K562 (cell line): ENCODE results near the gene CASKIN1. TPM values are rescaled to one million over a fixed set of nuclear protein-coding genes. Genes with fewer than 3 reads are reported as not detected.
A peak's percentile ranks its signal among the peaks of the same experiment; 100 is the strongest.

Experiments
- CBX8 ChIP-seq: fragments of 200-600 bp; sonication (generic); IDR thresholded peaks from 2 replicates; pipeline ENCODE4 v1.6.1; 2012; ENCODE audit warnings: borderline replicate concordance, mixed run types, low read depth, mild to moderate bottlenecking, moderate library complexity, mixed read lengths, low read length, control low read depth, inconsistent platforms; ENCODE audit not compliant: poor library complexity, severe bottlenecking; ENCODE audit errors: extremely low read depth
- HMG20B ChIP-seq: fragments of 250-450 bp; sonication (Bioruptor Pico); IDR thresholded peaks from 2 replicates; pipeline ENCODE4 v1.5.0; 2021; ENCODE audit warnings: mild to moderate bottlenecking
- KHSRP ChIP-seq: fragments of 450-650 bp; IDR thresholded peaks from 2 replicates; pipeline ENCODE4 v1.6.1; 2017
- MITF ChIP-seq: IDR thresholded peaks from 2 replicates; pipeline ENCODE4 v1.6.1; 2014; ENCODE audit warnings: antibody characterized with exemption
- POLR2A ChIP-seq: fragments of 450-650 bp; conservative IDR thresholded peaks from 2 replicates; pipeline ENCODE4 v1.6.1; 2016
- POLR2B ChIP-seq: fragments of 450-650 bp; IDR thresholded peaks from 2 replicates; pipeline ENCODE4 v1.6.1; 2018; ENCODE audit warnings: low read depth; ENCODE audit not compliant: partially characterized antibody
- PRDM10 ChIP-seq: fragments of 450-650 bp; IDR thresholded peaks from 2 replicates; pipeline ENCODE4 v1.6.1; 2018; ENCODE audit not compliant: partially characterized antibody
- RBM14 ChIP-seq: fragments of 200-400 bp; formaldehyde crosslinking; IDR thresholded peaks from 2 replicates; pipeline ENCODE4 v1.6.1; 2018; ENCODE audit warnings: low read depth, mild to moderate bottlenecking, low read length, moderate library complexity, borderline replicate concordance; ENCODE audit not compliant: insufficient read depth
- SMARCE1 ChIP-seq: fragments of 450-650 bp; IDR thresholded peaks from 2 replicates; pipeline ENCODE4 v1.7.1; 2016; ENCODE audit warnings: mild to moderate bottlenecking
- SPI1 ChIP-seq: IDR thresholded peaks from 2 replicates; pipeline ENCODE4 v1.6.1; 2011; ENCODE audit warnings: low read depth, low read length, control low read depth, borderline replicate concordance
- TGIF2 ChIP-seq: sonication (generic); formaldehyde crosslinking; IDR thresholded peaks from 2 replicates; pipeline ENCODE4 v1.8.1; 2022; ENCODE audit warnings: mild to moderate bottlenecking, missing genetic modification reagents, moderate library complexity
- THRA ChIP-seq: fragments of 450-650 bp; IDR thresholded peaks from 2 replicates; pipeline ENCODE4 v1.6.1; 2017; ENCODE audit warnings: mild to moderate bottlenecking, moderate library complexity
- VEZF1 ChIP-seq: fragments of 200-800 bp; sonication (Bioruptor generic); IDR thresholded peaks from 2 replicates; pipeline ENCODE4 v1.6.1; 2017; ENCODE audit warnings: missing genetic modification characterization, missing compliant biosample characterization
- ZHX1 ChIP-seq: fragments of 150-350 bp; conservative IDR thresholded peaks from 2 replicates; pipeline ENCODE4 v1.6.1; 2014; ENCODE audit warnings: low read length
- polyA plus RNA-seq, 8 experiments: library from polyadenylated mRNA; depleted of rRNA in 4 of 8; stranded (reverse) in 5 of 8; unstranded in 3 of 8; fragments of >200 nt; fragmentation: Nextera tagmentation in 2 of 8; fragmentation: Illumina TruSeq in 1 of 8; extraction: Ambion mirVana in 2 of 8; extraction: Trizol in 1 of 8; gene quantifications; 2 replicates each; pipeline versions ENCODE4 v1.2.1 to v1.2.3, GENCODE V29; 2011 to 2014; ENCODE audit warnings: inconsistent platforms in 1 of 8, missing spikeins in 1 of 8
- total RNA-seq, 7 experiments: library from RNA; depleted of rRNA in 6 of 7; stranded (reverse); fragments of >200 nt in 6 of 7; fragmentation: Illumina TruSeq in 2 of 7; extraction: Trizol in 2 of 7; gene quantifications; 2 replicates each; pipeline versions ENCODE4 v1.2.1 to v1.2.3, GENCODE V29; 2011 to 2021; ENCODE audit warnings: low replicate concordance in 1 of 7
- TF ChIP-seq, protein P1 (sequence below): sonication (generic); formaldehyde crosslinking; IDR thresholded peaks from 2 replicates; pipeline ENCODE4 v1.8.0; 2022; ENCODE audit warnings: mild to moderate bottlenecking, missing genetic modification reagents

CASKIN1 gene
- total and polyA plus RNA-seq, 9 of the 15 experiments (the other 6 are each of a cell fraction or from before 2014, with no cell fraction given) = 0.15 to 4.5 (median 1.5) TPM; not detected in 2

DNA sequence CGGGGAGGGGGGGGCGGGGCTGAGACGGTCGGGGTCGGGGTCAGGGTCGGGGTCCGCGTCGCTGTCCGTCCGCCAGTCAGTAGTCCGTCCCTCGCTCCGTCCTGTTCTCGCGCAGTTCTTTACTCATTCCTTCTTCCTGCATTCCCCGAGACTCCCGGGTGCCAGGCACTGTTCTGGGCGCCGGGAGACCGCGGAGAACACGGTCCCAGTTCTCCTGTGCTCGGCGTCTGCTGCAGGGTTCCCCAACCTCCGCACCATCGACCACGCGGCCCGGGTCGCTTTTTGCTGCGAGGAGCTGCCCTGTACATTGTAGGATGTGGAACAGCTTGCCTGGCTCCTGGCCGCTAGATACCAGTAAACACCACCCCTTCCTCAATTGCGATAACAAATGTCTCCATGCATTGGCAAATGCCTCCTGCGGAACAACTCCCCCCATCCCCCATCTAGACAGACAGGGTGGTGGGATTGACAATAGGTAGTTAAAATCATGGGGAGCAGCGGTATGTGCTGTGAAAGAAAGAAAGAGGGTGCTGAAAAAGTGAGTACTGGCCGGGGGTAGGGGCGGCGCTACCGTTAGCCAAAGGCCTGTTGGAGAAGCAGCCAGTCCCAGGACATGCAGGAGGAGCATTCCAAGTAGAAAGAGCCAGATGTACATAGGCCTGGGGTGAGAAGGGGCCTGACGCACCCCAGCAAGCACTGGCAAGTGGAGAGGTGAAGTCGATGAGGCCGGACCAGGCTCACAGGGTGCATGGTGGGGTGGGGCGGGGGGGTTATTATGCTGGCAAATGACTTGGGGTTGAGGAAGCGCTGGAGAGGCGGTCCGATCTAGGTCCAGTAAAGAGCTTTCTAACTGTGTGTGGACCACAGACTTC lies 40.2 kb downstream of the CASKIN1 start (continued):
- TF ChIP-seq SMARCE1 (peak; percentile 51; the same call in 1 of the 2 replicates), THRA (no peak), VEZF1 (CRISPR knock-in tag) (peak; percentile 50), HMG20B (CRISPR knock-in tag) (no peak), POLR2A (no peak), POLR2B (no peak), MITF (no peak), PRDM10 (peak; percentile 6), KHSRP (no peak), CBX8 (no peak), TGIF2 (no peak), RBM14 (no peak), ZHX1 (no peak), SPI1 (peak; percentile 23; the same call in 1 of the 2 replicates)
- TF ChIP-seq, protein P1, sequence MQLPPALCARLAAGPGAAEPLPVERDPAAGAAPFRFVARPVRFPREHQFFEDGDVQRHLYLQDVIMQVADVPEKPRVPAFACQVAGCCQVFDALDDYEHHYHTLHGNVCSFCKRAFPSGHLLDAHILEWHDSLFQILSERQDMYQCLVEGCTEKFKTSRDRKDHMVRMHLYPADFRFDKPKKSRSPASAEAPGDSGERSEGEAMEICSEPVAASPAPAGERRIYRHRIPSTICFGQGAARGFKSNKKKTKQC (CRISPR knock-in tag) = peak; percentile 20; the same call in 1 of the 2 replicates
